Uterus (tissue), 2 donors: ENCODE results near the gene SOCS7.

ENCODE experiments used
- CTCF ChIP-seq, 4 experiments: fragments of 200-600 bp in 2 of 4; fragments of 450-650 bp in 2 of 4; sonication (generic) in 2 of 4; IDR thresholded peaks; one replicate each; pipeline ENCODE4 v1.5.1; 2016 to 2019; ENCODE audit warnings: antibody characterized with exemption in 4 of 4, mild to moderate bottlenecking in 2 of 4, moderate library complexity in 1 of 4
- POLR2A ChIP-seq, 2 donors: fragments of 450-650 bp; IDR thresholded peaks; one replicate each; pipeline ENCODE4 v1.6.1; 2016; ENCODE audit warnings: antibody characterized with exemption in 2 of 2, mild to moderate bottlenecking in 1 of 2, moderate library complexity in 1 of 2

- TF ChIP-seq POLR2A (IDR thresholded peaks at IDR 0.05) (no peak), CTCF (IDR thresholded peaks at IDR 0.05) (no peak)
Measured at GRCh38 chr17:38421871-38422827, 70.5 kb downstream of the SOCS7 start.
